GM12878 (cell line): ENCODE results near the gene ZFP90. TPM values are rescaled to one million over a fixed set of nuclear protein-coding genes. Genes with fewer than 3 reads are reported as not detected.

Experiments used
- ATAC-seq: fragments of 200-7000 bp; cut with Tn5 transposase; 3 replicates; pipeline ENCODE4 v1.9.1; 2020; ENCODE audit warnings: mild to moderate bottlenecking, moderate library complexity
- BruUV-seq: library from RNA; stranded (reverse); fragments of 400-500 nt; replicated peaks from 2 replicates; lab custom pipeline; 2021; lab: Mats Ljungman, UMichigan
- CTCF ChIA-PET: fragments of 300-600 bp; sonication (Branson Sonifier 250); formaldehyde crosslinking; extraction: SDS; loops from one replicate; lab custom pipeline; 2021; ENCODE audit warnings: inconsistent platforms; lab: Yijun Ruan, JAX
- POLR2A ChIA-PET: fragments of 350-600 bp; formaldehyde crosslinking; extraction: SDS; loops from one replicate; lab custom pipeline; 2021; ENCODE audit warnings: inconsistent platforms; lab: Charles Lee
- RAD21 ChIA-PET: fragments of 300-600 bp; sonication (Branson Sonifier 250); formaldehyde crosslinking; loops from one replicate; lab custom pipeline; 2023; ENCODE audit warnings: antibody characterized with exemption; ENCODE audit not compliant: unreplicated experiment; lab: Charles Lee
- SMC1A ChIA-PET: fragments of 300-600 bp; sonication (Branson Sonifier 250); formaldehyde crosslinking; loops from one replicate; lab custom pipeline; 2023; ENCODE audit not compliant: unreplicated experiment, uncharacterized antibody; lab: Charles Lee
- DNase-seq: peaks from one replicate; pipeline ENCODE4 v3.0.0-alpha.2; 2011; ENCODE audit warnings: low read depth, low spot score
- FAIRE-seq: peaks from 3 replicates; lab custom pipeline; 2011; peaks lifted over from hg19 to GRCh38; lab: Jason Lieb, UNC
- H2AFZ ChIP-seq: 2 replicates; pipeline ENCODE4 v1.6.0; 2011; ENCODE audit warnings: low read depth, low read length, control low read depth; ENCODE audit not compliant: control insufficient read depth
- H3K27ac ChIP-seq: 2 replicates; pipeline ENCODE4 v1.5.1; 2011; ENCODE audit warnings: control low read depth; ENCODE audit not compliant: control insufficient read depth, insufficient read depth
- H3K27me3 ChIP-seq, 2 experiments: replicated peaks in 1 of 2; 2 replicates each; pipeline versions ENCODE4 v1.6.0 to v1.6.1; 2011; ENCODE audit warnings: low read length in 1 of 2; ENCODE audit not compliant: control insufficient read depth in 2 of 2, insufficient read depth in 2 of 2
- H3K36me3 ChIP-seq, 2 experiments: 2 replicates each; pipeline ENCODE4 v1.5.1; 2011; ENCODE audit warnings: low read length in 1 of 2; ENCODE audit not compliant: control insufficient read depth in 2 of 2, insufficient read depth in 2 of 2
- H3K4me1 ChIP-seq: 2 replicates; pipeline ENCODE4 v1.6.1; 2011; ENCODE audit warnings: mild to moderate bottlenecking, low read length, moderate library complexity, mixed read lengths; ENCODE audit not compliant: control insufficient read depth, insufficient read depth
- H3K4me2 ChIP-seq: 2 replicates; pipeline ENCODE4 v1.6.0; 2011; ENCODE audit warnings: control low read depth; ENCODE audit not compliant: control insufficient read depth, insufficient read depth
- H3K4me3 ChIP-seq: fragments of 200-600 bp; sonication (generic); 2 replicates; pipeline ENCODE4 v1.5.1; 2016
- H3K79me2 ChIP-seq: 2 replicates; pipeline ENCODE4 v1.6.0; 2011; ENCODE audit warnings: low read length; ENCODE audit not compliant: control insufficient read depth, insufficient read depth
- H3K9ac ChIP-seq: 2 replicates; pipeline ENCODE4 v1.8.0; 2011; ENCODE audit warnings: low read length, control low read depth, mixed read lengths; ENCODE audit not compliant: control insufficient read depth, insufficient read depth
- H3K9me3 ChIP-seq: replicated peaks from 3 replicates; pipeline ENCODE4 v1.5.1; 2011; ENCODE audit warnings: mild to moderate bottlenecking, low read length; ENCODE audit not compliant: control insufficient read depth, insufficient read depth
- H4K20me1 ChIP-seq: 2 replicates; pipeline ENCODE4 v1.6.0; 2011; ENCODE audit not compliant: control insufficient read depth, insufficient read depth
- MYC ChIP-seq: IDR thresholded peaks from 2 replicates; pipeline ENCODE4 v1.6.1; 2011; ENCODE audit warnings: mild to moderate bottlenecking, low read length, moderate library complexity, inconsistent platforms; ENCODE audit not compliant: insufficient read depth, insufficient replicate concordance, insufficient read length, severe bottlenecking
- RAD21 ChIP-seq: IDR thresholded peaks from 2 replicates; pipeline ENCODE4 v1.6.1; 2011; ENCODE audit warnings: mild to moderate bottlenecking, low read depth, low read length, moderate library complexity; ENCODE audit not compliant: insufficient read depth
- SMC3 ChIP-seq: IDR thresholded peaks from 2 replicates; pipeline ENCODE4 v1.6.1; 2011; ENCODE audit warnings: low read length, improper control_type of control experiment, borderline replicate concordance
- STAT1 ChIP-seq: fragments of 450-650 bp; conservative IDR thresholded peaks from 2 replicates; pipeline ENCODE4 v1.6.1; 2014; ENCODE audit warnings: antibody characterized with exemption, mild to moderate bottlenecking
- WGBS: methylation state at CpG from one replicate; pipeline ENCODE4 v1.1.6; 2016; ENCODE audit warnings: low lambda C conversion rate; ENCODE audit not compliant: insufficient replicate concordance, insufficient coverage; ENCODE audit errors: missing lambda C conversion rate; 5-methylcytosine and 5-hydroxymethylcytosine counted together
- in situ Hi-C: fragments of 300-500 bp; cut with MboI; formaldehyde crosslinking; loops from 9 replicates; pipeline ENCODE4 v1.14.3; 2018; ENCODE audit warnings: mixed read lengths
- intact Hi-C: fragments of 100-400 bp; cut with micrococcal nuclease; formaldehyde crosslinking; loops from one replicate; pipeline ENCODE4 v1.14.2; 2022; ENCODE audit not compliant: unreplicated experiment
- polyA plus RNA-seq, 11 experiments: library from polyadenylated mRNA; depleted of rRNA in 4 of 11; unstranded in 6 of 11; stranded (reverse) in 5 of 11; fragments of >200 nt; fragmentation: Nextera tagmentation in 4 of 11; fragmentation: Illumina TruSeq in 1 of 11; extraction: Ambion mirVana in 4 of 11; extraction: Trizol in 1 of 11; gene quantifications; 1 replicate in 1 of 11; 2 replicates in 10 of 11; pipeline versions ENCODE4 v1.2.1 to v1.2.3, GENCODE V29; 2011 to 2016; ENCODE audit warnings: inconsistent platforms in 2 of 11, missing spikeins in 2 of 11, low read depth in 1 of 11
- total RNA-seq, 4 experiments: library from RNA; depleted of rRNA in 3 of 4; stranded (reverse); fragments of >200 nt in 3 of 4; fragmentation: Illumina TruSeq in 1 of 4; extraction: Trizol in 1 of 4; gene quantifications; 2 replicates each; pipeline versions ENCODE4 v1.2.1 to v1.2.3, GENCODE V29; 2013 to 2021
- TF ChIP-seq, protein P1 (sequence below), 3 experiments: IDR thresholded peaks in 2 of 3; conservative IDR thresholded peaks in 1 of 3; 2 replicates each; pipeline ENCODE4 v1.5.1; 2011; ENCODE audit warnings: low read depth in 3 of 3, low read length in 3 of 3, mild to moderate bottlenecking in 3 of 3, control low read depth in 2 of 3, moderate library complexity in 2 of 3, inconsistent platforms in 1 of 3, mixed read lengths in 1 of 3; ENCODE audit not compliant: control insufficient read depth in 2 of 3, insufficient read depth in 1 of 3; ENCODE audit errors: extremely low read depth in 1 of 3

Gene ZFP90
- total and polyA plus RNA-seq, 10 of the 15 experiments (the other 5 are each of a cell fraction or from before 2014, with no cell fraction given) = 3.3 to 20.0 (median 15.4) TPM

DNA sequence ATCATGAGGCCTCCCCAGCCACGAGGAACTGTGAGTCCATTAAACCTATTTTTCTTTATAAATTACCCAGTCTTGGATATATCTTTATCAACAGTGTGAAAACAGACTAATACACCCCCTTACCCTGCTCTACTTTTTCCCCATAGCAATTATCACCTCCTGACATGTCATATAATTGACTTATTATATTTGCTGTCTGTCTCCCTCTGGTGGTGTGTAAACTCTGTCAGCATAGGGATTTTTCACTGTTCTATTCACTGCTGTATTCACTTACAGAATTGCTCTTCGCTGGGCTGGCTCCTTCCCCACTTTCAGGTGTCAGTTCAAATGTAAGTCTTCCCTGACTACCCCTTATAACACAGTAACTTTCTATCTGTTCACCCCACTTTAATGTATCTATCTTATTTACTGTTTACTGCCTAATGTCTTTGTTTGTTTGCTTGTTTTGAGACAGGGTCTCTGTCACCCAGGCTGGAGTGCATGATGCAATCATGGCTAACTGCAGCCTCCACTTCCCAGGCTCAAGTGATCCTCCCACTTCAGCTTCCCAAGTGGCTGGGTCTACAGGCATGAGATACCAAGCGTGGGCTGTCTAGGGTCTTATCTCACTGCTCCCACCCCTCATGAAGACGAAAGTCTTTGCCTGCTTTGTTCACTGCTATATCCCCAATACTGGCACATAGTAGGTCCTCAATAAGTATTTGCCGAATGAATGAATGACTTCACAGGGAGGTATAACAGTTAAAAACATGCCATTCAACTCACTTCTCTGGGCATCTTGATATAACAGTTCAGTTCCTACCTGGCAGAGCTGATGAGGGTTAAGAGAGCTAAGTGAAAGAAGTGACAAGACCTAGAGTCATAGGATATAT lies 53.6 kb downstream of the ZFP90 start:
- no TSS peak for BruUV-seq
- Histone ChIP-seq H3K27ac (no peak overlapping the region), H3K27me3 (no peaks in the 10 kb centered on the region), H3K36me3 (no peaks in the 10 kb centered on the region), H3K9ac (no peak overlapping the region), H3K4me3 (no peak overlapping the region), H3K9me3 (no peaks in the 10 kb centered on the region; the same call in 2 of the 3 replicates), H3K4me2 (no peak overlapping the region), H4K20me1 (no peaks in the 10 kb centered on the region), H3K79me2 (no peaks in the 10 kb centered on the region), H3K4me1 (no peaks in the 10 kb centered on the region), H2AFZ (no peak overlapping the region)
- ATAC-seq (no peak), DNase-seq (no peak), FAIRE-seq (no peak)
- POLR2A ChIA-PET = no interaction called here
- peak; percentile 32; the same call in 1 of the 2 replicates for TF ChIP-seq SMC3
- TF ChIP-seq STAT1 = no peak
- no peak for TF ChIP-seq MYC
- TF ChIP-seq, protein P1, sequence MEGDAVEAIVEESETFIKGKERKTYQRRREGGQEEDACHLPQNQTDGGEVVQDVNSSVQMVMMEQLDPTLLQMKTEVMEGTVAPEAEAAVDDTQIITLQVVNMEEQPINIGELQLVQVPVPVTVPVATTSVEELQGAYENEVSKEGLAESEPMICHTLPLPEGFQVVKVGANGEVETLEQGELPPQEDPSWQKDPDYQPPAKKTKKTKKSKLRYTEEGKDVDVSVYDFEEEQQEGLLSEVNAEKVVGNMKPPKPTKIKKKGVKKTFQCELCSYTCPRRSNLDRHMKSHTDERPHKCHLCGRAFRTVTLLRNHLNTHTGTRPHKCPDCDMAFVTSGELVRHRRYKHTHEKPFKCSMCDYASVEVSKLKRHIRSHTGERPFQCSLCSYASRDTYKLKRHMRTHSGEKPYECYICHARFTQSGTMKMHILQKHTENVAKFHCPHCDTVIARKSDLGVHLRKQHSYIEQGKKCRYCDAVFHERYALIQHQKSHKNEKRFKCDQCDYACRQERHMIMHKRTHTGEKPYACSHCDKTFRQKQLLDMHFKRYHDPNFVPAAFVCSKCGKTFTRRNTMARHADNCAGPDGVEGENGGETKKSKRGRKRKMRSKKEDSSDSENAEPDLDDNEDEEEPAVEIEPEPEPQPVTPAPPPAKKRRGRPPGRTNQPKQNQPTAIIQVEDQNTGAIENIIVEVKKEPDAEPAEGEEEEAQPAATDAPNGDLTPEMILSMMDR (IDR thresholded peaks at IDR 0.05 in 2 of 3, conservative IDR thresholded peaks at IDR 0.05 in 1 of 3; ENCODE audit: control insufficient read depth in 2 of 3, extremely low read depth in 1 of 3, insufficient read depth in 1 of 3, low read depth in 3 of 3, low read length in 3 of 3) = peak; percentile 13 to 18 (median 16); a peak in 2 of 6 replicates
- 0 out of 2 replicates have a peak, but pooled peaks have one; percentile 20 for TF ChIP-seq RAD21
- intact Hi-C loops (no loop called here), in situ Hi-C loops (no loop called here)
- WGBS = 46% methylated on average over 5 of the region's 5 CpGs
- RAD21 ChIA-PET = no interaction called here
- SMC1A ChIA-PET = no interaction called here
- CTCF ChIA-PET = interaction anchor here (0.7 to 4.0 kb wide), 2 partner anchors 25 to 64 kb away, joined by 4 to 41 read pairs; no protein-coding TSS in a partner anchor
